GM21825 (cell line): ENCODE data around the gene BBOF1.
"Not testable (repeated sequence)": the region's sequence is repeated elsewhere in the genome, so short reads cannot be mapped to it uniquely, and the experiment has no call there.

Experiments
- ATAC-seq: cut with Tn5 transposase; IDR thresholded peaks from one replicate; pipeline ENCODE4 v1.9.1; 2021; ENCODE audit warnings: mild to moderate bottlenecking, moderate library complexity; ENCODE audit not compliant: unreplicated experiment

BBOF1 gene

GRCh38 chr14:74089251-74090020 is 70.3 kb downstream of the BBOF1 start:
- ATAC-seq, result no peak

- ATAC-seq, result no peak
These were observed 86.2 kb downstream of the BBOF1 start for GRCh38 chr14:74105381-74105780.

DNA sequence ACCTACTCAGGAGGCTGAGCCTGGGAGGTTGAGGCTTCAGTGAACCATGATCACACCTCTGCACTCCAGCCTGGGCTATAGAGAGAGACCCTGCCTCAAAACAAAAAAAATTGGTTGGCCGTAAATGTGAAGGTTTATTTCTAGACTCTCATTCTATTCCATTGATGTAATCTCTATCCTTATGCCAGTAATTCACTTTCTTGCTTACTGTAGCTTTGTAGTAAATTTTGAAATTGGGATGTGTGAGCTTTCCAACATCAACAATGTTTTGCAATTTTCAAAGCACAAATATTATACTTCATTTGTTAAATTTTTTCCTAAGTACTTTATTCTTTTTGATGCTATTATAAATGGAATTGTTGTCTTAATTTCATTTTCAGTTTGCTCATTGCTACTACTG is 90.2 kb downstream of the BBOF1 start:
- no peak for ATAC-seq

GRCh38 chr14:74111395-74112216 is 92.5 kb downstream of the BBOF1 start:
- ATAC-seq, result not testable (repeated sequence)
